ENCODE data around the gene ARHGEF7.

Gene ARHGEF7

DNA sequence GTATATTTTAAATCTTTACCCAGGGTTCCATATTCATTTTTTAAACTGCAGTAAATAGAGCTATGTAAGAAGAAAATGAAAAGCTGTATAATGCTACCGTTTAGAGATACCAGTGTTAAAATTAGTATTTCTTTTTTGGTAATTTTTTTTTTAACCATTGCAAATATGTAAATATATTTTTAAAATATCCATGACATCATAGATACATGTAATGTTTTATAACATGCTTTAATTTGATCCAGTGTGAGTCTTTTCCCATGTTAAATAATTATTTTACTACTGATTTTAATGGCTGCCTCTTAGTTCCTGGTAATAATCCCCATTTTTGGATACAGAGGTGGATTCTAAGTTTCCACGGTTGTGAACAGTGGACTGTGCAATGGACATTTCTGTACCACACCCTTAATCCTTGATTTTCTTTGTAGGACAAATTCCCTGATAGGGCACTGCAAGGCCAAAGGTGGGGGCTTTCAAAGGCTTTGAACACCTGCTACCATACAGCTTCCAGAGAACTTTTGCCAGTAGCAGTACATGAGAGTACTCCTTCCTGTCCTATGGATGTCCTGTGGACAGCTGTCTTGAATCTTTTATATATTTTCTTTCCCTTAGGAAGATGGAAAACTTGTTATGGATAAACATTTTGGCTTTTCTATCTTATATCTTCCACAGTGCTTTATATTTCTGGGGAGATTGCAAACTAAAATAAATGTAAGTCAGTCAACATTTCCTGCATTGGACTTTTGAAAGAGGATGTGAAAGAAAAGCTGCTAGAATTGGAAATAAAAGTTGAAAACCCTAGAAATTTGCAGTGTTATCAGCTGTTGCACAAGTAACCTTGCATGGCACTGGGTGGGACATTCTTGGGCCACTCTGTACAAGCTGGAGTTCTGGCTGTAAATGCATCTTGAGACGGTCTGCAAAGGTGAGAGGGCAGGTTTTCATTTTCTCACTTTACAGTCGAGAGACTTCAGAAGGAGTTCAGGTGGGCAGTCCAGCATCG is 46.8 kb downstream of the ARHGEF7 start:
- H3K4me3 ChIP-seq (ENCODE audit: low read length): no peak overlapping the region
- TF ChIP-seq EZH2phosphoT487 (IDR thresholded peaks at IDR 0.05; ENCODE audit: low read depth) (no peak), CTCF (IDR thresholded peaks at IDR 0.05; ENCODE audit: low read depth, low read length) (no peak)
- H4K20me1 ChIP-seq (ENCODE audit: insufficient read depth, low read length): peaks cover 83% of the 10 kb centered on the region
- H3K4me2 ChIP-seq (ENCODE audit: low read length): peak overlapping the region; percentile 16
- peaks cover 16% of the 10 kb centered on the region for H3K4me1 ChIP-seq (ENCODE audit: low read length)
- no peaks in the 10 kb centered on the region for H3K27me3 ChIP-seq (ENCODE audit: low read depth, low read length)
- H3K9ac ChIP-seq (ENCODE audit: low read length): no peak overlapping the region
- H3K9me3 ChIP-seq (ENCODE audit: insufficient read depth, low read length): no peaks in the 10 kb centered on the region
- H3K36me3 ChIP-seq (replicated peaks; ENCODE audit: low read depth, low read length): peaks cover 33% of the 10 kb centered on the region
- H3K27ac ChIP-seq (ENCODE audit: low read length): peak overlapping the region; percentile 4; the same call in 1 of the 2 replicates
- peaks cover 94% of the 10 kb centered on the region for H3K79me2 ChIP-seq (ENCODE audit: low read length)
- H2AFZ ChIP-seq (ENCODE audit: low read depth, low read length): no peak overlapping the region

DNA sequence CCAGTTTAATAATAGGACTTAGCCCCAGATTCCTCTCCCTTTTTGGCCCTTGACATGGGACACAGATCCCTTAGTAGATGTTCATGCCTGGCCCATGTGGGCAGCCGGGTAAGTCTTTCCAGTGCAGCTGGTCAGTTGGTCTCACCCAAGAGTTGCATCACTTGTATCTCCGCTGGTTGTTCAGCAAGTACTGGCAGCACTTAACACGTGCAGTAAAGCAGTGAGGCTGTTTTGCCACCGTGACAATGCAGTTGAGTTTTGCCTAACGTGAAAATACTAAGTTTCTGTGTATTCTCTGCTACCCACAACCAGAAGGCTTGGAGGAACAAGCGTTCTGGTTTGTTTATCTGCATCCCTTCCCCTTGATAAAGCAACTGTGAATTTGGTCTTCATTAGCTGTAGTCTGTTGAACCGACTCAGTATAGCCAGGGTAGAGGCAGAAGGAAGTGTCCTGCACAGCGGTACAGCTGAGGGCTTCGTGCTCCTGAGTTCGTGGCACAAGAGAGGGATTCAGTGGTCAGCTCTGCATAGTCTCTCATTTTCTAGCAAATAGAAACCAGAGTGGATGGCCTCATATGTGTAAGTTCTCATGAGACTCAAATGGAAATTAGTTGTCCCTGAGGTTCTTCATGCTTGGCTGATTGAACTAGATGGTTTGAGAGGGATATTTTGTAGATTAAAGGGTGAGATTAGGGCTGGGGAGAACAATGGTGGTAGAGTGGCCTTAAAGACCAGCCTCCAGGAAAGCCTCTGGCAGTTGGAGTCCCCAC is 50.3 kb downstream of the ARHGEF7 start:
- Histone ChIP-seq H4K20me1 (ENCODE audit: insufficient read depth, low read length) (peaks cover 92% of the 10 kb centered on the region), H3K4me1 (ENCODE audit: low read length) (peaks cover 16% of the 10 kb centered on the region), H3K4me2 (ENCODE audit: low read length) (no peak overlapping the region), H3K9ac (ENCODE audit: low read length) (no peak overlapping the region), H2AFZ (ENCODE audit: low read depth, low read length) (no peak overlapping the region), H3K79me2 (ENCODE audit: low read length) (peaks cover 98% of the 10 kb centered on the region), H3K27me3 (ENCODE audit: low read depth, low read length) (no peaks in the 10 kb centered on the region), H3K9me3 (ENCODE audit: insufficient read depth, low read length) (no peaks in the 10 kb centered on the region), H3K27ac (ENCODE audit: low read length) (no peak overlapping the region), H3K4me3 (ENCODE audit: low read length) (no peak overlapping the region), H3K36me3 (replicated peaks; ENCODE audit: low read depth, low read length) (peaks cover 38% of the 10 kb centered on the region)
- TF ChIP-seq EZH2phosphoT487 (IDR thresholded peaks at IDR 0.05; ENCODE audit: low read depth) (no peak), CTCF (IDR thresholded peaks at IDR 0.05; ENCODE audit: low read depth, low read length) (no peak)

DNA sequence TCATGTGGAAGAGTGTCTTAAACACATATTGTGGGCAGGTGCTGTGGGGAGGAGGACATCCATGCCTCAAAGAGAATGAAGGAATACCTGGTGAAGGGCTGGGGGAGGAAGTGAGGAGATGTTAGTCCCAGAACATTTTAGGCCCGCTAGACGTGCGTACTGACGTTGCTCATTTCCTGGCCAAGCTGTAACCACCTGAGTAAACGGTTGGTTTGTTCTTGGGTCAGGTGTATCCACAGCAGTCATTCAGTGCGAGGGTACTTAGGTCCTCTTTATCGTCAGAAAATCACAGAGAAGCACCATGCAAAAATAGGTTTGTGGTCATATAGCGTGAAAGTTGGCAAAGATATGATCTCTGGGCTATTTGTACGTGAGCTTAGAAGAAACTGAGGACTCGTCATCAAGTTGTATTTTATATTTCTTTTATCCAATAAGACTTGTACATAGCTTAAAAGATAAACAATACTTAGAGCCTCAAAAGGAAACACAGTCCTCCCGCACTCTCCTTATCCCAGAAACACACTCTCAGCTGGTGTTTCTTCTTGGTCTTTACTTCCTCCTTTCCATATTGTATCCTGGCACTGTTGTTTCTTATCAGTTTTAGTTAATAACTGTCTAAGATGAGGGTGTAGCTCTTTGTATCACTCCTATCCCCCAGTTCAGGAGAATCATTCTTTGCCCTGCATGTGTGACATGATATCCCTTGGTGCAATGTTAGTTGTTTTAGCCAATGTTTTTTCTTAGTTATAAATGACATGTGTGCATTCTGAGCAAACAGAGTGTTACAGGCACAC is 52.0 kb downstream of the ARHGEF7 start:
- H3K4me3 ChIP-seq (ENCODE audit: low read length): no peak overlapping the region
- H3K36me3 ChIP-seq (replicated peaks; ENCODE audit: low read depth, low read length): peaks cover 30% of the 10 kb centered on the region
- peaks cover 98% of the 10 kb centered on the region for H3K79me2 ChIP-seq (ENCODE audit: low read length)
- H2AFZ ChIP-seq (ENCODE audit: low read depth, low read length): no peak overlapping the region
- H3K9me3 ChIP-seq (ENCODE audit: insufficient read depth, low read length): no peaks in the 10 kb centered on the region
- H3K4me2 ChIP-seq (ENCODE audit: low read length): no peak overlapping the region
- H3K9ac ChIP-seq (ENCODE audit: low read length): no peak overlapping the region
- no peak for TF ChIP-seq CTCF (IDR thresholded peaks at IDR 0.05; ENCODE audit: low read depth, low read length)
- no peak for TF ChIP-seq EZH2phosphoT487 (IDR thresholded peaks at IDR 0.05; ENCODE audit: low read depth)
- no peak overlapping the region for H3K27ac ChIP-seq (ENCODE audit: low read length)
- H3K4me1 ChIP-seq (ENCODE audit: low read length): peaks cover 6% of the 10 kb centered on the region
- H4K20me1 ChIP-seq (ENCODE audit: insufficient read depth, low read length): peaks cover 95% of the 10 kb centered on the region
- H3K27me3 ChIP-seq (ENCODE audit: low read depth, low read length): no peaks in the 10 kb centered on the region

All from OCI-LY3 (cell line).